Stimulated activated CD8-positive, alpha-beta memory T cell treated with anti-CD3 and anti-CD28 coated beads, Interleukin-7, amount 100 ng/mL, for 24 hours (primary cell): Measurements from ENCODE around the gene KL.

Experiments
- DNase-seq: peaks from one replicate; pipeline ENCODE4 v3.0.0-alpha.2; 2020; ENCODE audit warnings: low read depth

Gene KL

DNA sequence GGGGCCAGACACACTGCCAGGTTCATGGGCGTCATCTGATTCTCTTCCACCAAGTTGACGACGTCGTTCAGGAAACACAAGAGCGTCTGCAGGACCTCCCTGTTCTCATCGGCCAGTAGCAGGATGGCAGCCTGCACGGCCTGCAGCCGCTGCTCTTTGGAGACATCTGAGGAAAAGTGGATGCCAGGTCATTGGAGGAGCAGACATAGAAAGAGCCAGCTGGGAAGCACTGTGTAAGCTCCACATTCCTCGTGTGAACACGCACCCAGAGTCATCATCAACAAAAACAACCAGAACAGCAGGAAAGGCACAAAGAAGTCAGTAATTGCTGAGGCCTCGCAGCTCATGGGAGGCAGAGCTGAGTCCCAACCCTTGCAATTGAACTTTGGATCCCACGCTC, 96.5 kb downstream of the KL start:
- DNase-seq, result no peak

DNA sequence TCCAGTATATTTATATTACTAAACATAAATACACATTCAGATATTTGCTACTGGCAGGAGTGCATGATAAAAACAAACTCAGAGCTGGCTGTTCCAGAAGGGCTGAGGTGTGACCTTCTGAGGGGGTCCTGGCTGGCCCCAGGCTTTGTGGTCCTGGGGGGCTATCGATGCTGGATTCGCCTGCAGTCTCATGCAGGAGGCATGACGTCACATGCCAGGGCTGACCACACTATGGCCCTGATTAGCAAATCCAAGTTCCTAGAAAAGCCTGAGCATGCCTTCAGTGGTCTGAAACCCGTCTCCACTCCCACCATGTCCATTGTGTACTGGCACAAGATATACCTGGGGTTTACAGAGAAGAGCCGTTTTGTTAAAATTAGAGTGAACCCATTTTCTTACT, 97.9 kb downstream of the KL start:
- DNase-seq, result no peak

DNA sequence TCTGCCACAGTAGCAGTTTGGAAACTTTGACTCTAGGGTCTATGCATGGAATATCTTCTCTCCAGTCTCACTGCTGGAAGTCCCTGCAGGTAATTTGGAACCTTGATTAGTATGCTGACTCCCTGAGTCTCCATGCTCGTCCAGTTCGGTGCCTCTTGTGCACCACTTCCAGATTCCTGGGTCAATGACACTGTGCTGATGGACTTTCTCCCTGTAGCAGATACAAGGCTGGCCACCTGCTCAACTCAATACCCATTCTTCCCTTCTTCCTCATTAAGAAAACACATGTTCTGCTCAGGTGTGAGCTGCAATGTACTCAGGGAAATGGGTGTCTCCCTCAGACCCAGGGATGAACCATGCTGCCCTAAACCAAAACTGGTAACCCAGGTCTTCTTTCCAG, 99.1 kb downstream of the KL start:
- DNase-seq, result no peak
